Prostate gland (tissue), 2 donors: ENCODE results near the gene WDFY2.

Experiments used
- CTCF ChIP-seq, 4 experiments: fragments of 200-600 bp in 2 of 4; fragments of 450-650 bp in 2 of 4; sonication (generic) in 2 of 4; IDR thresholded peaks; 1 replicate in 3 of 4; 2 replicates in 1 of 4; pipeline ENCODE4 v1.5.1; 2016 to 2019; ENCODE audit warnings: antibody characterized with exemption in 4 of 4, mild to moderate bottlenecking in 2 of 4, moderate library complexity in 2 of 4
- POLR2A ChIP-seq: fragments of 450-650 bp; IDR thresholded peaks from one replicate; pipeline ENCODE4 v1.6.1; 2016; ENCODE audit warnings: antibody characterized with exemption, mild to moderate bottlenecking

GRCh38 chr13:51734786-51735185 lies 150.5 kb downstream of the WDFY2 start:
- TF ChIP-seq POLR2A, result no peak
- no peak for TF ChIP-seq CTCF (IDR thresholded peaks at IDR 0.05)
